H9 (cell line): ENCODE results near the gene LDLRAD4. TPM values are rescaled to one million over a fixed set of nuclear protein-coding genes. Genes with fewer than 3 reads are reported as not detected.

Source experiments
- DNase-seq: peaks from one replicate; pipeline ENCODE4 v3.0.0-alpha.2; 2017
- H2AFZ ChIP-seq: one replicate; pipeline ENCODE4 v1.6.1; 2013; ENCODE audit warnings: mild to moderate bottlenecking, low read length, control low read depth, moderate library complexity
- H2AK5ac ChIP-seq: 2 replicates; pipeline ENCODE4 v1.6.1; 2013; ENCODE audit warnings: low read length, control low read depth, mixed read lengths; ENCODE audit not compliant: insufficient read length
- H2BK120ac ChIP-seq: one replicate; pipeline ENCODE4 v1.6.1; 2013; ENCODE audit warnings: low read depth, mild to moderate bottlenecking, low read length, control low read depth, inconsistent platforms; ENCODE audit not compliant: poor library complexity, severe bottlenecking
- H2BK12ac ChIP-seq: 2 replicates; pipeline ENCODE4 v1.6.1; 2013; ENCODE audit warnings: low read length, control low read depth, mixed read lengths, low read depth; ENCODE audit not compliant: insufficient read length
- H2BK15ac ChIP-seq: 2 replicates; pipeline ENCODE4 v1.6.1; 2013; ENCODE audit warnings: low read depth, low read length, control low read depth
- H2BK20ac ChIP-seq: one replicate; pipeline ENCODE4 v1.6.1; 2013; ENCODE audit warnings: low read depth, mild to moderate bottlenecking, low read length, control low read depth, inconsistent platforms; ENCODE audit not compliant: poor library complexity, severe bottlenecking
- H2BK5ac ChIP-seq: 2 replicates; pipeline ENCODE4 v1.6.1; 2013; ENCODE audit warnings: low read length, control low read depth, mixed read lengths; ENCODE audit not compliant: insufficient read length
- H3K14ac ChIP-seq: 2 replicates; pipeline ENCODE4 v1.6.1; 2013; ENCODE audit warnings: low read length, control low read depth; ENCODE audit not compliant: insufficient read depth
- H3K18ac ChIP-seq: 2 replicates; pipeline ENCODE4 v1.6.1; 2013; ENCODE audit warnings: low read depth, mild to moderate bottlenecking, mixed read lengths, low read length, control low read depth; ENCODE audit not compliant: insufficient read length
- H3K23ac ChIP-seq: 2 replicates; pipeline ENCODE4 v1.6.1; 2013; ENCODE audit warnings: low read length, control low read depth, mixed read lengths, low read depth; ENCODE audit not compliant: insufficient read length
- H3K23me2 ChIP-seq: 2 replicates; pipeline ENCODE4 v1.6.1; 2013; ENCODE audit warnings: low read depth, mild to moderate bottlenecking, mixed read lengths, low read length, control low read depth; ENCODE audit not compliant: insufficient read length, poor library complexity, severe bottlenecking
- H3K27ac ChIP-seq: 2 replicates; pipeline ENCODE4 v1.5.1; 2013; ENCODE audit warnings: low read length, control low read depth, mixed read lengths, low read depth; ENCODE audit not compliant: insufficient read length
- H3K27me3 ChIP-seq: 2 replicates; pipeline ENCODE4 v1.6.1; 2013; ENCODE audit warnings: low read length, control low read depth, inconsistent platforms; ENCODE audit not compliant: insufficient read depth
- H3K4ac ChIP-seq: 2 replicates; pipeline ENCODE4 v1.6.1; 2013; ENCODE audit warnings: low read depth, mild to moderate bottlenecking, control low read depth, inconsistent platforms, low read length, moderate library complexity
- H3K4me1 ChIP-seq: 2 replicates; pipeline ENCODE4 v1.6.1; 2013; ENCODE audit warnings: low read length, control low read depth, inconsistent platforms; ENCODE audit not compliant: insufficient read depth
- H3K4me2 ChIP-seq: 2 replicates; pipeline ENCODE4 v1.6.1; 2013; ENCODE audit warnings: low read length, control low read depth, mixed read lengths; ENCODE audit not compliant: insufficient read length, insufficient read depth
- H3K56ac ChIP-seq: 2 replicates; pipeline ENCODE4 v1.6.1; 2013; ENCODE audit warnings: low read depth, mild to moderate bottlenecking, mixed read lengths, low read length, control low read depth; ENCODE audit not compliant: insufficient read length
- H3K79me1 ChIP-seq: 2 replicates; pipeline ENCODE4 v1.6.1; 2013; ENCODE audit warnings: low read depth, mild to moderate bottlenecking, moderate library complexity, low read length, control low read depth, inconsistent platforms; ENCODE audit not compliant: insufficient read depth, poor library complexity, severe bottlenecking
- H3K79me2 ChIP-seq: 2 replicates; pipeline ENCODE4 v1.6.1; 2013; ENCODE audit warnings: low read length, control low read depth, inconsistent platforms; ENCODE audit not compliant: insufficient read depth
- H3K9ac ChIP-seq: 2 replicates; pipeline ENCODE4 v1.6.1; 2013; ENCODE audit warnings: low read length, control low read depth, mixed read lengths; ENCODE audit not compliant: insufficient read length; ENCODE audit errors: extremely low read depth
- H3K9me3 ChIP-seq: one replicate; pipeline ENCODE4 v1.6.1; 2013; ENCODE audit warnings: low read depth, low read length, inconsistent platforms; ENCODE audit not compliant: control insufficient read depth
- H3T11ph ChIP-seq: one replicate; pipeline ENCODE4 v1.6.1; 2013; ENCODE audit warnings: mild to moderate bottlenecking, low read length, control low read depth, inconsistent platforms
- H4K20me1 ChIP-seq: one replicate; pipeline ENCODE4 v1.6.1; 2013; ENCODE audit not compliant: control insufficient read depth, insufficient read length, insufficient read depth
- H4K5ac ChIP-seq: 2 replicates; pipeline ENCODE4 v1.6.1; 2013; ENCODE audit warnings: low read depth, mild to moderate bottlenecking, mixed read lengths, low read length, control low read depth; ENCODE audit not compliant: insufficient read length
- H4K8ac ChIP-seq: replicated peaks from 2 replicates; pipeline ENCODE4 v1.6.1; 2013; ENCODE audit warnings: low read length, control low read depth, mixed read lengths, low read depth; ENCODE audit not compliant: insufficient read length
- H4K91ac ChIP-seq: 2 replicates; pipeline ENCODE4 v1.6.1; 2013; ENCODE audit warnings: low read depth, mild to moderate bottlenecking, moderate library complexity, mixed read lengths, low read length, control low read depth; ENCODE audit not compliant: insufficient read length
- H3K27ac Mint-ChIP-seq, 3 experiments: 2 replicates in 2 of 3; 3 replicates in 1 of 3; pipeline ENCODE4 v1.8.0; 2020 to 2021; ENCODE audit warnings: mixed read lengths in 3 of 3, mild to moderate bottlenecking in 1 of 3, moderate library complexity in 1 of 3
- H3K27me3 Mint-ChIP-seq: 2 replicates; pipeline ENCODE4 v1.8.0; 2021; ENCODE audit warnings: low read depth, mild to moderate bottlenecking, moderate library complexity, mixed read lengths
- H3K36me3 Mint-ChIP-seq, 3 experiments: 2 replicates in 2 of 3; 3 replicates in 1 of 3; pipeline ENCODE4 v1.8.0; 2020 to 2021; ENCODE audit warnings: low read depth in 3 of 3, mixed read lengths in 3 of 3; ENCODE audit not compliant: insufficient read depth in 1 of 3
- H3K4me1 Mint-ChIP-seq, 2 experiments: 2 replicates each; pipeline ENCODE4 v1.8.0; 2020; ENCODE audit warnings: mixed read lengths in 2 of 2
- H3K4me3 Mint-ChIP-seq, 2 experiments: 2 replicates in 1 of 2; 3 replicates in 1 of 2; pipeline ENCODE4 v1.8.0; 2020 to 2021; ENCODE audit warnings: mild to moderate bottlenecking in 2 of 2, mixed read lengths in 2 of 2, moderate library complexity in 1 of 2
- H3K9me3 Mint-ChIP-seq, 2 experiments: 2 replicates in 1 of 2; 3 replicates in 1 of 2; pipeline ENCODE4 v1.8.0; 2020; ENCODE audit warnings: mild to moderate bottlenecking in 2 of 2, mixed read lengths in 2 of 2, moderate library complexity in 1 of 2
- CTCF ChIP-seq: fragments of 200-600 bp; sonication (generic); conservative IDR thresholded peaks from 3 replicates; pipeline ENCODE4 v1.8.0; 2021; ENCODE audit warnings: antibody characterized with exemption, mild to moderate bottlenecking
- WGBS: extraction: QIAGEN DNeasy Blood & Tissue Kit; methylation state at CpG from one replicate; pipeline ENCODE4 v1.1.7; 2013; ENCODE audit warnings: missing lambda C conversion rate, low lambda C conversion rate, mixed read lengths; ENCODE audit not compliant: insufficient read length; ENCODE audit errors: extremely low coverage; 5-methylcytosine and 5-hydroxymethylcytosine counted together
- total RNA-seq: library from RNA; stranded (reverse); gene quantifications from 2 replicates; pipeline ENCODE4 v1.2.1, GENCODE V29; 2021

The LDLRAD4 gene
- total RNA-seq, 1 experiment from 2014 or later, result 3.9 TPM

- Histone ChIP-seq H3K4ac (no peak overlapping the region), H3K4me2 (no peak overlapping the region), H4K5ac (no peak overlapping the region), H2BK20ac (no peak overlapping the region), H3K27ac (no peak overlapping the region), H2BK12ac (no peak overlapping the region), H2AFZ (no peak overlapping the region), H3T11ph (no peak overlapping the region), H3K9me3 (no peaks in the 10 kb centered on the region), H3K4me1 (no peaks in the 10 kb centered on the region), H2BK5ac (no peak overlapping the region), H4K20me1 (no peaks in the 10 kb centered on the region), H4K8ac (no peak overlapping the region), H2BK120ac (no peak overlapping the region), H3K79me1 (no peaks in the 10 kb centered on the region), H4K91ac (no peak overlapping the region), H3K18ac (no peak overlapping the region), H3K23me2 (no peaks in the 10 kb centered on the region), H3K79me2 (no peaks in the 10 kb centered on the region), H2BK15ac (no peak overlapping the region), H3K9ac (no peak overlapping the region), H3K23ac (no peak overlapping the region), H2AK5ac (no peak overlapping the region), H3K56ac (no peak overlapping the region), H3K27me3 (no peaks in the 10 kb centered on the region), H3K14ac (no peak overlapping the region)
- Mint-ChIP-seq H3K36me3 (peaks cover 0 to 5% (median 0%) of the 10 kb centered on the region in 3 experiments; a peak in 1 of 7 replicates), H3K27ac (no peak overlapping the region), H3K9me3 (no peaks in the 10 kb centered on the region), H3K4me3 (no peak overlapping the region), H3K27me3 (no peaks in the 10 kb centered on the region; the same call in 1 of the 2 replicates), H3K4me1 (peaks cover 5 to 7% of the 10 kb centered on the region in 2 experiments; a peak in 3 of 4 replicates)
- no peak for TF ChIP-seq CTCF
- DNase-seq, result no peak
- WGBS, result no CpG with 5 or more reads among the region's 5 CpGs
Measured at GRCh38 chr18:13660510-13660909, 441.9 kb downstream of the LDLRAD4 start.
